HG03565 (cell line): Measurements from ENCODE around the gene CENPX.

Experiments used
- ATAC-seq: cut with Tn5 transposase; IDR thresholded peaks from one replicate; pipeline ENCODE4 v1.9.1; 2021; ENCODE audit warnings: mild to moderate bottlenecking, moderate library complexity; ENCODE audit not compliant: unreplicated experiment

CENPX gene

DNA sequence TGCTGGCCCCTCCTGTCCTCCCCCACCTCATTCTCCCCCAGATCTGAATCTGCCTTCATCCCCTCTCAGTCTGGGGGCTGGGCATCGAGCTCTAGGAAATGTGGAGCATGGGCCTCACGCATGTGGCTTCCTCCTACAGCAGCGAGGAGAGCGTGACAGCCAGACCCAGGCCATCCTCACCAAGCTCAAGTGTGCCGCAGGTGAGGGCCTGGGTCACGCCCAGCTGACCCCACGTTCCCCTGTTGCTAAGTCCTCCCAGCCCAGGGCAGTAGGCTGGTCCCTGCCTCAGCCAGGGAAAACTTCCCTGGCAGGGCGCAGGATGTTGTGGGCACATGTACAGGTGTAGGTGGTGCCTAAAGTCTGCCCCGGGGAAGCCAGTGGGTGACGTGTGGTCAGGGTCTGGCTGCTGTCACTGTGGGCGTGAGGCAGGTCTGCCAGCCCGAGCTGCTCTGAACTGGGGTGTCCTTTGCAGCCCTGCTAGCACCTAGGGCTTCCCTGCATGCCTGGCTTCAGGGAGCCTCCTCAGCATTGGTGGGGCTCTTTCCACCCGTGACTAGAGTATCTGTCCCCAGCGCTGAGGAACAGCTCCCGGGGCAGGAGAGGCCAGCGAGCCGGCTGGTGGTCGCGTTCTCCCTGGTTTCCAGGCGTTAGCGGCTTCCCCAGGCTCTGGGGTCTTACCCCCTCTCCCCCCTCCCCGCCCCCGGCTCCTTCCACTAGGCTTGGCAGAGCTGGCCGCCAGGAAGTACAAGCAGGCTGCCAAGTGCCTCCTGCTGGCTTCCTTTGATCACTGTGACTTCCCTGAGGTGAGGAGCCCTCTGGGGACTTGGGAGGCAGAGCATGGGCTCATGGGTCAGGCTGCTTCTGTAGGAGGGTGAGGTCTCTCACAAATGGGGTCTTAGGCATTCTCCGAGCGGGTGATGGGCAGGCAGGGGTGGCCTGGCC is 32.6 kb upstream of the CENPX start:
- ATAC-seq = no peak

DNA sequence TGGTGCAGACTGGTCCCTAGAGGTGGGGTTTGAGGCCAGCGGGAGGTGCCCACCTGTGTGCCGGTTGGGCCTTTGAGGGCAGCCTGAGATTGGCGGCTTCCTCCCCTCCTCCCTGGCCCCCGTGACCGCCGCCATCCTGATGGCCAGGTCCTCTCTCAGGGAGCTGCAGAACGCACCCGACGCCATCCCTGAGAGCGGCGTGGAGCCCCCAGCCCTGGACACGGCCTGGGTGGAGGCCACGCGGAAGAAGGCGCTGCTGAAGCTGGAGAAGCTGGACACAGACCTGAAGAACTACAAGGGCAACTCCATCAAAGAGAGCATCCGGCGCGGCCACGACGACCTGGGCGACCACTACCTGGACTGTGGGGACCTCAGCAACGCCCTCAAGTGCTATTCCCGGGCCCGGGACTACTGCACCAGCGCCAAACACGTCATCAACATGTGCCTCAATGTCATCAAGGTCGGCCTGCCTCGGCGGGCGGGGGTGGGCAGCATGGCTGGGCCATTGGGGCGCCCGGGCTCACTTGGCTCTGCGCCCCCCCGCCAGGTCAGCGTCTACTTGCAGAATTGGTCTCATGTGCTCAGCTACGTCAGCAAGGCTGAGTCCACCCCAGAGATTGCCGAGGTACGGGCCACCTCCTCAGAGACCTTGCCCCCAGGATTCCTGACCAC is 31.8 kb upstream of the CENPX start:
- no peak for ATAC-seq

DNA sequence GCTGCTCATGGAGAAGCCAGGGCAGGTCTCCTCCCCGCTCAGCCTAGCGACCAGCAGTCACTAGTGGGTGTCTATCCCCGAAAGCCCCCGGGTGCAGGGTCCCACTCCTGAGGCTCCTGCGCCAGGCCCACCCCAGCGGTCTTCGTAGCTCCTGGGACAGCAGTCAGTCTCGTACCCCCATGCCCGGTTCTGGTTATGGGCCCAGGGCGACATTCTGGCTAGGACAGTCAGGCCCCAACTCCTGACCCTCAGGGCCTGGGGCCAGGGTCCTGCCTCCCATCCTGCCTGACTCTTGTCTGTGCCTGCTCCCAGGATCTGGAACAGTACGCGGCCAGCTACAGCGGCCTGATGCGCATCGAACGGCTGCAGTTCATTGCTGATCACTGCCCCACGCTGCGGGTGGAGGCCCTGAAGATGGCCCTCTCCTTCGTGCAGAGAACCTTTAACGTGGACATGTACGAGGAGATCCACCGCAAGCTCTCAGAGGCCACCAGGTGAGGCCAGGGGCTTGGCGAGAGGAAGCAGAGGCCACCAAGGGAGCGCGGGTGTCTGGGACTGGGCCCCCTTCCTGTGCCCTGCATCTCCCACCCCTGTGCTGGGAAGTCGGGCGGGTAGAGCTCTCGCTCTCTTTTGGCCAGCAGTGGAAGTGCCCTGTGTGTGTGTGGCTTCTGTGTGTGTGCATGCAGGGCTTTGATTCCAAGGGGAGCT is 31.0 kb upstream of the CENPX start:
- no peak for ATAC-seq

DNA sequence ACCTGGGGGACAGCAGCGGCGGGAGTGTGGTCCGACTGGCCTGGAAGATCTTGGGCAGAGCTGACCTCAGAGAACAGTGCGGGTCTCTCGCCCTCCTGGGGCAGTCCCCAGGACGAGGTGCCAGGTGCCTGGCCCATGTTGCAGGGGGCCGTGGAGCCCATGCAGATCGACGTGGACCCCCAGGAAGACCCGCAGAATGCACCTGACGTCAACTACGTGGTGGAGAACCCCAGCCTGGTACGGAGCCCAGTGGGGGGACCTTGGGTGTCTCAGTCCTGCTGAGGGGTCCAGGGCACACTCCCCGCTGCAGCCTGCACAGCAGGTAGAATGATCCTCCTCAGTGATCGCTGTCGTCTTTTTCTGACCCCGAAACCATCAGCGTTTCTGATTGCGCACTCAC is 30.5 kb upstream of the CENPX start:
- no peak for ATAC-seq

GRCh38 chr17:82052638-82053059 is 30.0 kb upstream of the CENPX start:
- no peak for ATAC-seq

- ATAC-seq = no peak
Observed at GRCh38 chr17:82051776-82052637, 29.3 kb upstream of the CENPX start, which contains the start of the genes GPS1 and RFNG. TSS of gene GPS1 (plus strand) at chr17:82051898. CDS start at chr17:82051932, 34 bp downstream. TSS of gene RFNG (minus strand) at chr17:82051811. CDS start at chr17:82051766, 45 bp downstream.

GRCh38 chr17:82050761-82051641 is 28.3 kb upstream of the CENPX start:
- ATAC-seq = no peak

- no peak for ATAC-seq
Observed at GRCh38 chr17:82050152-82050760, 27.6 kb upstream of the CENPX start.

- ATAC-seq = no peak
Observed at GRCh38 chr17:82049521-82049971, 26.9 kb upstream of the CENPX start.

GRCh38 chr17:82049106-82049505 is 26.4 kb upstream of the CENPX start:
- ATAC-seq = no peak

DNA sequence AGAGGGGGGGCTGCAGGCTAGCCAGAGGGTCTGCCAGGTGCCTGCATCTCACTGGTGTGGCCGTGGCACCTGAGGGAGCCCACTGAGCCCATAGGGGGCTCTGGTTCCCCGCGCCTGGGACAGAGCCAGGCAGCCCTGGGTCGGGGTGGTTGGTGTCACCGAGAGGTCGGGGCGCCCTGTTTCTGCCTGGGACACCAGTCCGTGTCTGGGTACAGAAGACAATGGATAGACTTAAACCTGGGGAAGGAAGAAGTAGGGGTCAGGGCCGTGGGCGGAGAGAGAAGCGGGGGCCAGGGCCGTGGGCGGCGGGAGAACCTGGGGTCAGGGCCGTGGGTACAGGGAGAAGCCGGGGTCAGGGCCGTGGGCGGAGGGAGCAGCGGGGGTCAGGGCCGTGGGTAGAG is 25.9 kb upstream of the CENPX start:
- ATAC-seq = no peak

DNA sequence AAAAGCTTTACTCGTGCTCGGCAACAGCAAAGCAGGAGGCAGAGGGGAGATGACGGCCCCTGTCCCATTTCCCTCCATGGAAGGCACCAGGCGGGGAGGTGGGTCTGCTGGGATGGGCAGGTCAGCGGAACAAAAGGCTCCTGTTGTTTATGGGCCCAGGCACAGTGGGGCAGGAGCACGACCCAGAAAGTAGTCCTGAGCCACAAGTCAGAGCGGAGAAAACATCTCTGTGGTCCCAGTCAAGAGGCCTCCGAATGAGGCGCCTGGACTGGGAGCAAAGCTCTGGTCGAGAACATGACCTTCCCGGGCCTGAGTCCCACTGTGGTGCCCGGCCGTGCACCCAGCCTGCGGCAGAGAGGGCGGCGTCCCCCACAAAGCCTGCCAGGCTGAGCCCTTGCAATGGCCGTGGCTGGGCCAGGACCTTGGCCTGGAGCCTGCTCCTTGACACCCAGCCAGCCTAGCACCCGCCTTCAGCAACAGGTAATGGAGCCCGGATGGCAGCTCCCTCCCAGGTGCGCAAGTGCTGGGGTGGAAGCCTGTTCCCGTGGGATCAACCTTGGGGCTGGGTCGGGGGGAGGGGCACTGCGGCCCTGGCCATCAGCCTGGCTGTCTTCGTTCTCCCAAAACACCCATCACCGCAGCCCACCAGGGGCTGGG is 25.4 kb upstream of the CENPX start:
- no peak for ATAC-seq

DNA sequence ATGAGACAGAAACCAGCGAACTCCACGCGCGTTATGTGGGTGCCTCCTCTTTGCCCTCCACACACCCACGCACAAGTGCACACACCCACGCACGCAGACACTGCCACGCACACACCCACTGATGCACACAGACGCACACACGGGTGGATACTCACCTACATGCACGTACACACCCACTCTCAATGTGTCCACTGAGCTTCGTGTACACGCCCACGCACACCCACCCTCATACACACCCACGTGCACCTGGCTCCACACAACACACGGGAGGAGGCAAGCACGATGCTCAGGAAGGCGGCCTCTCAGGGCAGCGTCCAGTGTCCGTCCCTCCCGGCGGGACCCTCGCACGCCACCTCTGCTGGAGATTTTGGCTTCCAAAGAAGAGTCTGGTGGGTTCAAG is 24.7 kb upstream of the CENPX start:
- no peak for ATAC-seq

- ATAC-seq = no peak
Observed at GRCh38 chr17:82046903-82047302, 24.2 kb upstream of the CENPX start.

- ATAC-seq = no peak
Observed at GRCh38 chr17:82045936-82046484, 23.3 kb upstream of the CENPX start.

DNA sequence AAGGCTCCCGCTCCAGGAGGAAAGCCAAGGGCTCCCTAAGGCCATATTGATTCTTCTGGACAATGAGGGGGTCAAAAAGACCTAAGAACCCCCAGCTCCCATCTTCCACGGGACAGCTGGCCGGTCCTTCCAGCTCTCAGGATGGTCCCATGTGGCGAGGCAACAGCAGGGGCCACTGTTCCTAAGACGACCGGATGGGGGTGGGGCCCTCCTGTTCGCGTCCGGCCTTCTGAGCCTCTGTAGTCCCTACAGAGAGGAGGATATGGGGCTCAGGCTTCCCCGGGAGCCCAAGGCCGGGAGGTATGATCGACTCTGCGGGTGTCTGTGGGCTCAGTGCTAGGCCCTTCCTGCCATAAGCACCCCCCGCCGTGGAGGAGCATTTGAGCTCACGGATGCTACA is 20.8 kb upstream of the CENPX start:
- ATAC-seq = no peak

- ATAC-seq = no peak
Observed at GRCh38 chr17:82042649-82043048, 20.0 kb upstream of the CENPX start.

GRCh38 chr17:82041144-82041814 is 18.6 kb upstream of the CENPX start:
- ATAC-seq = no peak
